OCI-M2 (cell line): ENCODE measurements around the gene SMYD3.

Experiments used
- DNase-seq: peaks from one replicate; lab custom pipeline; 2025; ENCODE audit not compliant: unreplicated experiment; lab: John Stamatoyannopoulos, UW

The SMYD3 gene

GRCh38 chr1:246283771-246284410 lies 223.2 kb downstream of the SMYD3 start:
- DNase-seq: no peak

- no peak for DNase-seq
Measured at GRCh38 chr1:246281639-246282038, 225.4 kb downstream of the SMYD3 start.

- DNase-seq: no peak
Measured at GRCh38 chr1:246281195-246281594, 225.9 kb downstream of the SMYD3 start.

- no peak for DNase-seq
Measured at GRCh38 chr1:246280551-246280950, 226.5 kb downstream of the SMYD3 start.

GRCh38 chr1:246279402-246279801 lies 227.7 kb downstream of the SMYD3 start:
- no peak for DNase-seq

- DNase-seq: no peak
Measured at GRCh38 chr1:246278371-246278770, 228.7 kb downstream of the SMYD3 start.

- no peak for DNase-seq
Measured at GRCh38 chr1:246275036-246275435, 232.0 kb downstream of the SMYD3 start.

- no peak for DNase-seq
Measured at GRCh38 chr1:246274186-246274585, 232.9 kb downstream of the SMYD3 start.

GRCh38 chr1:246271516-246271915 lies 235.6 kb downstream of the SMYD3 start:
- no peak for DNase-seq

- DNase-seq: no peak
Measured at GRCh38 chr1:246270236-246270635, 236.8 kb downstream of the SMYD3 start.

GRCh38 chr1:246269466-246269865 lies 237.6 kb downstream of the SMYD3 start:
- DNase-seq: no peak

GRCh38 chr1:246267896-246268295 lies 239.2 kb downstream of the SMYD3 start:
- DNase-seq: no peak

GRCh38 chr1:246267426-246267825 lies 239.7 kb downstream of the SMYD3 start:
- DNase-seq: no peak

- DNase-seq: no peak
Measured at GRCh38 chr1:246265481-246265880, 241.6 kb downstream of the SMYD3 start.

- DNase-seq: no peak
Measured at GRCh38 chr1:246262281-246262680, 244.8 kb downstream of the SMYD3 start.

- DNase-seq: no peak
Measured at GRCh38 chr1:246261639-246262038, 245.4 kb downstream of the SMYD3 start.

GRCh38 chr1:246258250-246258649 lies 248.8 kb downstream of the SMYD3 start:
- DNase-seq: no peak

GRCh38 chr1:246255773-246256172 lies 251.3 kb downstream of the SMYD3 start:
- no peak for DNase-seq

GRCh38 chr1:246254854-246255253 lies 252.2 kb downstream of the SMYD3 start:
- DNase-seq: no peak

GRCh38 chr1:246246430-246246829 lies 260.6 kb downstream of the SMYD3 start:
- DNase-seq: no peak

- no peak for DNase-seq
Measured at GRCh38 chr1:246245541-246245940, 261.5 kb downstream of the SMYD3 start.

GRCh38 chr1:246232126-246232525 lies 275.0 kb downstream of the SMYD3 start:
- no peak for DNase-seq

- no peak for DNase-seq
Measured at GRCh38 chr1:246226041-246226440, 281.0 kb downstream of the SMYD3 start.
